Tibial nerve (tissue), 4 donors: ENCODE results near the gene PLA2G2F.

Experiments
- EP300 ChIP-seq, 2 donors: sonication (generic); formaldehyde crosslinking; IDR thresholded peaks; one replicate each; pipeline ENCODE4 v1.6.1; 2017; ENCODE audit warnings: antibody characterized with exemption in 2 of 2, mild to moderate bottlenecking in 1 of 2
- POLR2A ChIP-seq, 2 donors: fragments of 450-650 bp; IDR thresholded peaks; one replicate each; pipeline ENCODE4 v1.6.1; 2017; ENCODE audit warnings: antibody characterized with exemption in 2 of 2, mild to moderate bottlenecking in 2 of 2, moderate library complexity in 2 of 2
- TF ChIP-seq, protein P1 (sequence below), 5 experiments: fragments of 200-600 bp in 3 of 5; fragments of 450-650 bp in 2 of 5; sonication (generic) in 3 of 5; IDR thresholded peaks; one replicate each; pipeline ENCODE4 v1.5.1; 2016 to 2019; ENCODE audit warnings: antibody characterized with exemption in 5 of 5, mild to moderate bottlenecking in 3 of 5, moderate library complexity in 2 of 5

DNA sequence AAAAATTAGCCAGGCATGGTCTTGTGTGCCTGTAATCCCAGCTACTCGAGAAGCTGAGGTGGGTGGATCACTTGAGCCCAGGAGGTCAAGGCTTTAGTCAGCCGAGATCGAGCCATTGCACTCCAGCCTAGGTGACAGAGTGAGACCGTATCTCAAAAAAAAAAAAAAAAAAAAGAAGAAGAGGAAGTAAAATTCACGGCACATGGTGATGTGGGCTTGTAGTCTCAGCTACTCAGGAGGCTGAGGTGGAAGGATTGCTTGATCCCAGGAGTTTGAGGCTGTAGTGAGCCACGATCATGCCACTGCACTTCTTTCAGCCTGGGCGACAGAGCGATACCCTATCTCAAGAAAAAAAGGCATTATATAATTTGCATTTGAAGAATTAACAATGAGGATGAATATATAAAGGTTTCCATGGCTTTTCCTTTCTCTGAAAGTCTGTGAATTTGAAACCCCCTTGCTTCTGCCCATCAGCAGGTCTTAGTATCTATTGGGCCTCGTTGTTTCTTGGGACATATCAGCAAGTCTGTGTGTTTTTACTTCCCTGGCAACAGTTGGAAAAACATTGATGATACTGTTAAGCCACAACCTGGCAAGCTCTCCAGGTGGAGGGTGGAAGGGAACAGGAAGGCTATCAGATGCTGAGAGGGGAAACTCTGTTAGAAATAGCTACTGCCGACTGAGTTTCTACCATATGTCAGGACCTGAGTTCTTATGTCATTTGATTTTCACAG is 15.2 kb upstream of the PLA2G2F start:
- TF ChIP-seq, protein P1, sequence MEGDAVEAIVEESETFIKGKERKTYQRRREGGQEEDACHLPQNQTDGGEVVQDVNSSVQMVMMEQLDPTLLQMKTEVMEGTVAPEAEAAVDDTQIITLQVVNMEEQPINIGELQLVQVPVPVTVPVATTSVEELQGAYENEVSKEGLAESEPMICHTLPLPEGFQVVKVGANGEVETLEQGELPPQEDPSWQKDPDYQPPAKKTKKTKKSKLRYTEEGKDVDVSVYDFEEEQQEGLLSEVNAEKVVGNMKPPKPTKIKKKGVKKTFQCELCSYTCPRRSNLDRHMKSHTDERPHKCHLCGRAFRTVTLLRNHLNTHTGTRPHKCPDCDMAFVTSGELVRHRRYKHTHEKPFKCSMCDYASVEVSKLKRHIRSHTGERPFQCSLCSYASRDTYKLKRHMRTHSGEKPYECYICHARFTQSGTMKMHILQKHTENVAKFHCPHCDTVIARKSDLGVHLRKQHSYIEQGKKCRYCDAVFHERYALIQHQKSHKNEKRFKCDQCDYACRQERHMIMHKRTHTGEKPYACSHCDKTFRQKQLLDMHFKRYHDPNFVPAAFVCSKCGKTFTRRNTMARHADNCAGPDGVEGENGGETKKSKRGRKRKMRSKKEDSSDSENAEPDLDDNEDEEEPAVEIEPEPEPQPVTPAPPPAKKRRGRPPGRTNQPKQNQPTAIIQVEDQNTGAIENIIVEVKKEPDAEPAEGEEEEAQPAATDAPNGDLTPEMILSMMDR (IDR thresholded peaks at IDR 0.05): no peak
- no peak for TF ChIP-seq POLR2A (IDR thresholded peaks at IDR 0.05)
- no peak for TF ChIP-seq EP300 (IDR thresholded peaks at IDR 0.05)
